Measurements from ENCODE around the gene HDAC7. TPM values are rescaled to one million over a fixed set of nuclear protein-coding genes. Genes with fewer than 3 reads are reported as not detected.

Gene HDAC7
- total RNA-seq, 4 donors from 2014 or later, result 58.3 to 105 (median 82.5) TPM

DNA sequence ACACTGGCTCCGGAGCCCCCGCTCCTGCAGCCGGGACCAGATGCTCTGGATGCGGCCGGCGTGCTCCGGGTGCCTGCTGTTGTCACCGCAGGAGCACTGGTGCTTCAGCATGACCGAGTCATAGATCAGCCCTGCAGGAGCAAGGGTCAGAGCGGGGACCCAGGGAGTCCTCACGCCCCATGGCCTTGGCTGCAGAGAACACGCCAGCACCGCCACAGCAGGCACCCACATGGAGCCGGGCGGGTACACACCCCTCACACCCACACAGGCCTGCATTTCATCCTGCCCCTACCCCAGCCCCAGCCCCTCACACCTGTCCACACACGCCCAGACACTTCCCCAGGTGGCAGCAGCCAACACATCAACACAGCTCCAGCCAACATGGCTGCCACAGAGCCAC, 27.8 kb downstream of the HDAC7 start:
- TF ChIP-seq, protein P1, sequence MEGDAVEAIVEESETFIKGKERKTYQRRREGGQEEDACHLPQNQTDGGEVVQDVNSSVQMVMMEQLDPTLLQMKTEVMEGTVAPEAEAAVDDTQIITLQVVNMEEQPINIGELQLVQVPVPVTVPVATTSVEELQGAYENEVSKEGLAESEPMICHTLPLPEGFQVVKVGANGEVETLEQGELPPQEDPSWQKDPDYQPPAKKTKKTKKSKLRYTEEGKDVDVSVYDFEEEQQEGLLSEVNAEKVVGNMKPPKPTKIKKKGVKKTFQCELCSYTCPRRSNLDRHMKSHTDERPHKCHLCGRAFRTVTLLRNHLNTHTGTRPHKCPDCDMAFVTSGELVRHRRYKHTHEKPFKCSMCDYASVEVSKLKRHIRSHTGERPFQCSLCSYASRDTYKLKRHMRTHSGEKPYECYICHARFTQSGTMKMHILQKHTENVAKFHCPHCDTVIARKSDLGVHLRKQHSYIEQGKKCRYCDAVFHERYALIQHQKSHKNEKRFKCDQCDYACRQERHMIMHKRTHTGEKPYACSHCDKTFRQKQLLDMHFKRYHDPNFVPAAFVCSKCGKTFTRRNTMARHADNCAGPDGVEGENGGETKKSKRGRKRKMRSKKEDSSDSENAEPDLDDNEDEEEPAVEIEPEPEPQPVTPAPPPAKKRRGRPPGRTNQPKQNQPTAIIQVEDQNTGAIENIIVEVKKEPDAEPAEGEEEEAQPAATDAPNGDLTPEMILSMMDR (IDR thresholded peaks at IDR 0.05), result no peak
- TF ChIP-seq POLR2A (IDR thresholded peaks at IDR 0.05; ENCODE audit: low read depth), result no peak
- TF ChIP-seq POLR2AphosphoS5 (IDR thresholded peaks at IDR 0.05), result no peak
- TF ChIP-seq EP300 (IDR thresholded peaks at IDR 0.05), result no peak
- intact Hi-C loops (cut with DNase I), result no loop called here
- no peak overlapping the region for H3K27ac ChIP-seq (replicated peaks in 1 of 4)
- no peaks in the 10 kb centered on the region for H3K27me3 ChIP-seq
- H3K9me3 ChIP-seq, result no peaks in the 10 kb centered on the region
- H3K4me1 ChIP-seq, result peaks cover 3 to 21% (median 12%) of the 10 kb centered on the region in 4 donors
- DNase-seq (ENCODE audit: extremely low spot score), result no peak
- 89% methylated on average over 4 of the region's 16 CpGs for WGBS
- H3K36me3 ChIP-seq, result peaks cover 97 to 100% (median 100%) of the 10 kb centered on the region in 4 donors
- no peak overlapping the region for H3K4me3 ChIP-seq

DNA sequence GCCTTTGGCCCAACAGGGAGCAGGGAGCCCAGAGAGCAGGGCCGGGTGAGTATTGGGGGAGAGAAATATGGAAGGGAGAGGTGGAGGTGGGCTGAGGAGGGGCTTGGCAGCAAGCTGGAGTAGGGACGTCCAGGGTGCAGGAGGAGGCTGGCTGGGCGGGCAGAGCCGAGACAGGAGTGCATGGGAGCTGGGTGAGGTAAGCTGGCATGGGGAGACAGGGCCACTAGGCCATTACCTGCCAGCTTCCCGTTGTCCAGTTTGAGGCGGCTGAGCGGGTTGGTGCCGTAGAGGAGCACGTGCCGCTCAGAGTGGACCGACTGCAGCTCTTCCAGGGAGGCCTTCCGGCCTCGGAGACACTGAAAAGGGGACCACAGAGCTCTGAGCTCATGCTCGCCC, 28.4 kb downstream of the HDAC7 start:
- 87% methylated on average over 14 of the region's 14 CpGs for WGBS
- Histone ChIP-seq H3K27me3 (no peaks in the 10 kb centered on the region), H3K4me1 (peaks cover 5 to 24% (median 18%) of the 10 kb centered on the region in 4 donors), H3K9me3 (no peaks in the 10 kb centered on the region), H3K27ac (replicated peaks in 1 of 4) (peak overlapping the region in 1 of 4 donors; percentile 33), H3K36me3 (peaks cover 96 to 100% (median 100%) of the 10 kb centered on the region in 4 donors), H3K4me3 (no peak overlapping the region)
- no peak for DNase-seq (ENCODE audit: extremely low spot score)
- no peak for TF ChIP-seq POLR2A (IDR thresholded peaks at IDR 0.05; ENCODE audit: low read depth)
- TF ChIP-seq POLR2AphosphoS5 (IDR thresholded peaks at IDR 0.05), result peak in 1 of 2 donors; percentile 22
- intact Hi-C loops (cut with DNase I), result no loop called here

DNA sequence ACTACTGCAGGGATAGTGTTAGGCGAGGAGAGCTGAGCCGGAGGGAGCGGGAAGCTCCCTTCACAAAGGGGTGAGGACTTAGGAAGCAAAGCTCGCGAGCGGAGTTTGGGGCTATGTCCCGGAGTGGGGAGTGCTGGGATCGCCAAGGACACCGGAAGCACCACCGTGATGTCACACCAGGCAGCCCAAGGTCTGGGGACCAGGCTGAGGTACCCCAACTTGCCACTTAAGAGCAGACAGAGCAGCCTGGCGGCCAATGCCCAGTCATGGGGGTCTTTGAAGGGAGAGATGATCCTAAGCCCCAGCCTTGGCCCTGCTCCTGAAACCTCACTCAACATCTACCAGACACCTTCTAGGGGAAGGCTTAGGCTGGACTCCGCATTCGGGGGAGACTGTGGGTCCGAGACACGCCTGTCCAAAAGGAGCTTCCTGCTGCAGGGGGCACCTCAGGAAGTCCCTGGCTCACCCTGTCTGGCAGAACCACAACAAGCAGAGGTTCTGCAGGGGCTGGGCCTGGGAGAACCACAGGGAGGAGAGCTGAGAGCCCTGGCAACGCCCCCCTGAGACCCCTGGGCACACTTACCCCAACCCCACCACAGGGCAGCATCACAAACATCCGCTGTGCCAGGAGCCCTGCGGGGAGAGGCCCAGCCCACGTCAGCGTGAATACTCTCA, 28.9 kb downstream of the HDAC7 start:
- peaks cover 5 to 29% (median 23%) of the 10 kb centered on the region in 4 donors for H3K4me1 ChIP-seq
- peaks cover 94 to 100% (median 100%) of the 10 kb centered on the region in 4 donors for H3K36me3 ChIP-seq
- H3K9me3 ChIP-seq, result no peaks in the 10 kb centered on the region
- no peaks in the 10 kb centered on the region for H3K27me3 ChIP-seq
- 96% methylated on average over 14 of the region's 20 CpGs for WGBS
- intact Hi-C loops (cut with DNase I), result no loop called here
- H3K4me3 ChIP-seq, result no peak overlapping the region
- TF ChIP-seq POLR2A (IDR thresholded peaks at IDR 0.05; ENCODE audit: low read depth) (no peak), POLR2AphosphoS5 (IDR thresholded peaks at IDR 0.05) (no peak), EP300 (IDR thresholded peaks at IDR 0.05) (no peak)
- TF ChIP-seq, protein P1 (IDR thresholded peaks at IDR 0.05), result no peak
- H3K27ac ChIP-seq (replicated peaks in 1 of 4), result peak overlapping the region in 2 of 4 donors; percentile 11 to 33
- no peak for DNase-seq (ENCODE audit: extremely low spot score)

DNA sequence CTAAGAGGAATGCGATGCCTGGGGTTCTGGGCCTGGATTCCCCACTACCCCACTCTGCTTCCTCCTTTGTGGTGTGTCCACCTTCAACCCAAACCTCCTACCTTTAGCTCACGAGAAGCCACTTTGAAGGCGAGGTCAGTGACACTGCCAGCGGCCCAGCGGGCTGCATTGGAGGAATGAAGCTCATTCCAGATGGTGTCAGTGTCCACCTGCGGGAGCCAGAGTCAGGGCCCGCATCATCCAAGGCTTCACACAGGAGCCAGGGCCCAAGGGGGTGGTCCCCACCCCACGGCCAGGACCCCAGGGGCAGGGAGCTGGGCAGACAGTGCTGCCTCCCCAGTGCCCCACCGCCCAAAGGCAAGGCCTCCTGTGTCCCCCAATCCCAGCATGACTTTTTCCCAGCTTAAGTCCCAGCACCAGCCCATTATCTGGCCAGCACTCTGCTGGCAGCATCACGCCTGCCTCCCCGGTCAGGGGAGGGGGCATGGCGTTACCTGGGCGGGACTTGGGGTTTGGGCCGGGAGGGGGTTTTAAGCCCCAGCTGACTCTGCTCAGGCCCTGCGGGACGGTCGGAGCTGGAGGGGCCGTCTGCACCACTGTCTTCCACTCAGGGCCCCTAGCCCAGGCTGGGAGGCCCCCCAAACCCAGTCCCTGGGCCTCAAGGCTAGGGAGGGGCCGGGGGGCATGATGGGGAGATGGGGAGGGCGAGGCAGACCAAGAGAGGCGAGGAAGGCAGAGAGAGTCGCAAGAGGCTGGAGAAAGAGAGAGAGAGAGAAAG, 29.8 kb downstream of the HDAC7 start:
- Histone ChIP-seq H3K36me3 (peaks cover 94 to 100% (median 100%) of the 10 kb centered on the region in 4 donors), H3K27me3 (no peaks in the 10 kb centered on the region), H3K4me3 (no peak overlapping the region), H3K4me1 (peaks cover 5 to 33% (median 25%) of the 10 kb centered on the region in 4 donors), H3K9me3 (no peaks in the 10 kb centered on the region), H3K27ac (replicated peaks in 1 of 4) (peak overlapping the region in 2 of 4 donors; percentile 11 to 33)
- no peak for TF ChIP-seq POLR2A (IDR thresholded peaks at IDR 0.05; ENCODE audit: low read depth)
- no peak for TF ChIP-seq POLR2AphosphoS5 (IDR thresholded peaks at IDR 0.05)
- no peak for TF ChIP-seq EP300 (IDR thresholded peaks at IDR 0.05)
- TF ChIP-seq, protein P1 (IDR thresholded peaks at IDR 0.05), result no peak
- no peak for DNase-seq (ENCODE audit: extremely low spot score)
- WGBS, result 86% methylated on average over 13 of the region's 22 CpGs
- intact Hi-C loops (cut with DNase I), result no loop called here

DNA sequence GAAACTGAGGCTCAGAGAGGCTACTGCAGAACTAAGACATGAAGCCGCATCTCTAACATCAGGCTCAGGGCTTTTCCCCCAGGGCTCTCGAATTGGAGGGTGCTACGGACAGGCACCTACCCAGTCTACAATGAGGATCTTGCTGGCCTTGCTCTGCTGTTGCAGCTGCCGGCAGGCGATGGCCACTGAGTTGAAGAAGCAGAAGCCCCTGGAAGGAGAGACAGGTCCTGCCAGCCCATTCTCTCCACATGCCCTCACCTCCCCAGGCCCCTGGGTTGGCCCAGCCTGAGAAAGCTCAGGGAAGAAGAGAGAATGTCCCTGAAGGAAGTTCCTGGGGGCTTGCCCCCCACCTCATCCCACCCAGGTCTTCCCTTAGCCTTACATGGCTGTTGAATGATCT, 30.6 kb downstream of the HDAC7 start:
- DNase-seq (ENCODE audit: extremely low spot score), result no peak

More for the DNA sequence above, 30.6 kb downstream of the HDAC7 start:
- H3K27me3 ChIP-seq, result no peaks in the 10 kb centered on the region
- no peaks in the 10 kb centered on the region for H3K9me3 ChIP-seq
- 88% methylated on average over 5 of the region's 5 CpGs for WGBS
- H3K27ac ChIP-seq (replicated peaks in 1 of 4), result peak overlapping the region in 1 of 4 donors; percentile 8
- intact Hi-C loops (cut with DNase I), result no loop called here
- H3K4me1 ChIP-seq, result peaks cover 5 to 36% (median 25%) of the 10 kb centered on the region in 4 donors
- TF ChIP-seq POLR2AphosphoS5 (IDR thresholded peaks at IDR 0.05) (no peak), EP300 (IDR thresholded peaks at IDR 0.05) (no peak), POLR2A (IDR thresholded peaks at IDR 0.05; ENCODE audit: low read depth) (no peak)
- no peak overlapping the region for H3K4me3 ChIP-seq
- peaks cover 94 to 100% (median 100%) of the 10 kb centered on the region in 4 donors for H3K36me3 ChIP-seq

Data from esophagus muscularis mucosa (tissue), 4 donors.